HG02973 (cell line): ENCODE measurements around the gene CLEC2A.
"Not testable (repeated sequence)": the region's sequence is repeated elsewhere in the genome, so short reads cannot be mapped to it uniquely, and the experiment has no call there.

Experiments used
- ATAC-seq: cut with Tn5 transposase; IDR thresholded peaks from one replicate; pipeline ENCODE4 v1.9.1; 2021; ENCODE audit warnings: moderate library complexity; ENCODE audit not compliant: unreplicated experiment

The CLEC2A gene

GRCh38 chr12:9932270-9932669 is at the start of gene CLEC2A:
Gene CLEC2A, minus strand, starts transcription at chr12:9932370. Its CDS starts 41 bp downstream, at chr12:9932329.
- ATAC-seq: no peak

GRCh38 chr12:9980126-9980525 is 48.0 kb upstream of the CLEC2A start:
- ATAC-seq: no peak

GRCh38 chr12:9977916-9978315 is 45.7 kb upstream of the CLEC2A start:
- ATAC-seq: no peak

- not testable (repeated sequence) for ATAC-seq
These were observed 44.5 kb upstream of the CLEC2A start for GRCh38 chr12:9976626-9977025.

GRCh38 chr12:9975614-9976013 is 43.4 kb upstream of the CLEC2A start:
- no peak for ATAC-seq

GRCh38 chr12:9974731-9975130 is 42.6 kb upstream of the CLEC2A start:
- ATAC-seq: not testable (repeated sequence)

- ATAC-seq: no peak
These were observed 41.8 kb upstream of the CLEC2A start for GRCh38 chr12:9973949-9974348.

GRCh38 chr12:9971181-9971580 is 39.0 kb upstream of the CLEC2A start, which contains the start of gene CLEC12A:
Gene CLEC12A, plus strand, starts transcription at chr12:9971409. Its CDS starts 188 bp downstream, at chr12:9971597.
- no peak for ATAC-seq

GRCh38 chr12:9969673-9970072 is 37.5 kb upstream of the CLEC2A start:
- no peak for ATAC-seq

GRCh38 chr12:9961901-9962300 is 29.7 kb upstream of the CLEC2A start:
- ATAC-seq: no peak

GRCh38 chr12:9961106-9961505 is 28.9 kb upstream of the CLEC2A start:
- peak; percentile 84 for ATAC-seq

GRCh38 chr12:9960590-9960989 is 28.4 kb upstream of the CLEC2A start:
- no peak for ATAC-seq

GRCh38 chr12:9957834-9958233 is 25.7 kb upstream of the CLEC2A start:
- ATAC-seq: no peak

- ATAC-seq: not testable (repeated sequence)
These were observed 21.0 kb upstream of the CLEC2A start for GRCh38 chr12:9952954-9953729.

- ATAC-seq: no peak
These were observed 19.0 kb upstream of the CLEC2A start for GRCh38 chr12:9951026-9951675.

- peak; percentile 94 for ATAC-seq
These were observed 16.6 kb upstream of the CLEC2A start for GRCh38 chr12:9948606-9949296.

GRCh38 chr12:9947674-9948073 is 15.5 kb upstream of the CLEC2A start:
- no peak for ATAC-seq

GRCh38 chr12:9944391-9944790 is 12.2 kb upstream of the CLEC2A start:
- ATAC-seq: no peak

- peak; percentile 66 for ATAC-seq
These were observed 11.1 kb upstream of the CLEC2A start for GRCh38 chr12:9943240-9943639.

GRCh38 chr12:9941838-9942237 is 9.7 kb upstream of the CLEC2A start:
- ATAC-seq: no peak

GRCh38 chr12:9940375-9940774 is 8.2 kb upstream of the CLEC2A start:
- no peak for ATAC-seq

- no peak for ATAC-seq
These were observed 4.4 kb upstream of the CLEC2A start for GRCh38 chr12:9936591-9936990.
